K562 (cell line): ENCODE measurements around the gene DCAF11. TPM values are rescaled to one million over a fixed set of nuclear protein-coding genes. Genes with fewer than 3 reads are reported as not detected.

Source experiments
- FOXK1 ChIP-seq: sonication (generic); formaldehyde crosslinking; IDR thresholded peaks from 2 replicates; pipeline ENCODE4 v1.8.0; 2022; ENCODE audit warnings: missing genetic modification reagents, mild to moderate bottlenecking, borderline replicate concordance
- HDAC2 ChIP-seq: fragments of 450-650 bp; IDR thresholded peaks from 2 replicates; pipeline ENCODE4 v1.6.1; 2016; ENCODE audit warnings: mild to moderate bottlenecking
- HDGF ChIP-seq: fragments of 450-650 bp; IDR thresholded peaks from 2 replicates; pipeline ENCODE4 v1.6.1; 2016
- NONO ChIP-seq, 2 experiments: fragments of 200-400 bp in 1 of 2; fragments of 450-650 bp in 1 of 2; formaldehyde crosslinking in 1 of 2; IDR thresholded peaks; 2 replicates each; pipeline ENCODE4 v1.6.1; 2017; ENCODE audit warnings: low read depth in 2 of 2, mild to moderate bottlenecking in 2 of 2, moderate library complexity in 2 of 2, low read length in 1 of 2
- OTX1 ChIP-seq: fragments of 450-650 bp; formaldehyde crosslinking; IDR thresholded peaks from 2 replicates; pipeline ENCODE4 v1.4.0; 2022; ENCODE audit warnings: mild to moderate bottlenecking
- RB1 ChIP-seq: fragments of 450-650 bp; IDR thresholded peaks from 2 replicates; pipeline ENCODE4 v1.6.1; 2017; ENCODE audit warnings: low read depth, mild to moderate bottlenecking
- RBM22 ChIP-seq: fragments of 200-400 bp; formaldehyde crosslinking; IDR thresholded peaks from 2 replicates; pipeline ENCODE4 v1.6.1; 2018; ENCODE audit warnings: low read length, low read depth; ENCODE audit not compliant: poor library complexity, severe bottlenecking
- RBM39 ChIP-seq: fragments of 200-400 bp; formaldehyde crosslinking; optimal IDR thresholded peaks from 2 replicates; pipeline ENCODE3; 2018; ENCODE audit warnings: low read depth, low read length
- SIN3B ChIP-seq: fragments of 450-650 bp; IDR thresholded peaks from 2 replicates; pipeline ENCODE4 v1.6.1; 2017; ENCODE audit warnings: low read depth, mild to moderate bottlenecking, moderate library complexity
- STAT5A ChIP-seq: IDR thresholded peaks from 2 replicates; pipeline ENCODE4 v1.6.1; 2012; ENCODE audit warnings: low read length, inconsistent platforms, borderline replicate concordance
- TARDBP ChIP-seq: fragments of 450-650 bp; IDR thresholded peaks from 2 replicates; pipeline ENCODE4 v1.6.1; 2016
- TCF15 ChIP-seq: fragments of 250-450 bp; sonication (Bioruptor Pico); IDR thresholded peaks from 2 replicates; pipeline ENCODE4 v1.8.0; 2022; ENCODE audit warnings: moderate library complexity, mild to moderate bottlenecking, inconsistent platforms
- TEAD4 ChIP-seq, 2 experiments: sonication (generic) in 1 of 2; formaldehyde crosslinking in 1 of 2; IDR thresholded peaks; 2 replicates each; pipeline versions ENCODE4 v1.6.1 to v1.8.0; 2012 to 2022; ENCODE audit warnings: borderline replicate concordance in 1 of 2, inconsistent platforms in 1 of 2, low read length in 1 of 2, mild to moderate bottlenecking in 1 of 2, missing genetic modification reagents in 1 of 2
- ZFPM2 ChIP-seq: fragments of 250-450 bp; sonication (Bioruptor Pico); IDR thresholded peaks from 2 replicates; pipeline ENCODE4 v1.5.1; 2022; ENCODE audit warnings: mild to moderate bottlenecking
- ZNF143 ChIP-seq: sonication (generic); formaldehyde crosslinking; IDR thresholded peaks from 2 replicates; pipeline ENCODE4 v1.9.0; 2022; ENCODE audit warnings: mild to moderate bottlenecking, missing genetic modification reagents
- ZNF318 ChIP-seq, 2 experiments: fragments of 450-650 bp; IDR thresholded peaks; 2 replicates each; pipeline ENCODE4 v1.6.1; 2016; ENCODE audit warnings: mild to moderate bottlenecking in 2 of 2, borderline replicate concordance in 1 of 2, low read depth in 1 of 2, moderate library complexity in 1 of 2
- ZNF589 ChIP-seq: fragments of 200-800 bp; sonication (Bioruptor generic); IDR thresholded peaks from 2 replicates; pipeline ENCODE4 v1.6.1; 2016; ENCODE audit warnings: low read depth, missing genetic modification characterization, missing compliant biosample characterization
- ZNF707 ChIP-seq: fragments of 250-450 bp; sonication (Bioruptor Pico); conservative IDR thresholded peaks from 2 replicates; pipeline ENCODE4 v1.8.0; 2022; ENCODE audit warnings: inconsistent platforms, mild to moderate bottlenecking, moderate library complexity
- polyA plus RNA-seq, 8 experiments: library from polyadenylated mRNA; depleted of rRNA in 4 of 8; stranded (reverse) in 5 of 8; unstranded in 3 of 8; fragments of >200 nt; fragmentation: Nextera tagmentation in 2 of 8; fragmentation: Illumina TruSeq in 1 of 8; extraction: Ambion mirVana in 2 of 8; extraction: Trizol in 1 of 8; gene quantifications; 2 replicates each; pipeline versions ENCODE4 v1.2.1 to v1.2.3, GENCODE V29; 2011 to 2014; ENCODE audit warnings: inconsistent platforms in 1 of 8, missing spikeins in 1 of 8
- total RNA-seq, 7 experiments: library from RNA; depleted of rRNA in 6 of 7; stranded (reverse); fragments of >200 nt in 6 of 7; fragmentation: Illumina TruSeq in 2 of 7; extraction: Trizol in 2 of 7; gene quantifications; 2 replicates each; pipeline versions ENCODE4 v1.2.1 to v1.2.3, GENCODE V29; 2011 to 2021; ENCODE audit warnings: low replicate concordance in 1 of 7

The DCAF11 gene
- total and polyA plus RNA-seq, 9 of the 15 experiments (the other 6 are each of a cell fraction or from before 2014, with no cell fraction given), result 8.5 to 46.2 (median 36.4) TPM

- no peak for TF ChIP-seq ZNF707 (CRISPR knock-in tag)
- no peak for TF ChIP-seq NONO (IDR thresholded peaks at IDR 0.05; ENCODE audit: low read depth in 2 of 2, low read length in 1 of 2)
- no peak for TF ChIP-seq TEAD4 (IDR thresholded peaks at IDR 0.05; ENCODE audit: low read length)
- no peak for TF ChIP-seq TEAD4 (CRISPR knock-in tag; IDR thresholded peaks at IDR 0.05; ENCODE audit: borderline replicate concordance)
- TF ChIP-seq STAT5A, result peak; percentile 76
- TF ChIP-seq ZNF589 (CRISPR knock-in tag), result no peak
- TF ChIP-seq ZFPM2 (CRISPR knock-in tag), result no peak
- no peak for TF ChIP-seq RBM39
- TF ChIP-seq ZNF318 (IDR thresholded peaks at IDR 0.05; ENCODE audit: borderline replicate concordance in 1 of 2, low read depth in 1 of 2), result no peak
- TF ChIP-seq HDGF, result no peak
- TF ChIP-seq OTX1, result 0 out of 2 replicates have a peak, but pooled peaks have one; percentile 3
- TF ChIP-seq ZNF143 (CRISPR knock-in tag), result no peak
- peak; percentile 71; the same call in 1 of the 2 replicates for TF ChIP-seq RB1
- TF ChIP-seq TARDBP, result no peak
- TF ChIP-seq HDAC2, result 0 out of 2 replicates have a peak, but pooled peaks have one; percentile 45
- no peak for TF ChIP-seq RBM22
- no peak for TF ChIP-seq SIN3B
- no peak for TF ChIP-seq FOXK1 (CRISPR knock-in tag)
- TF ChIP-seq TCF15 (CRISPR knock-in tag), result no peak
These were observed 46.5 kb downstream of the DCAF11 start, which contains the start of gene IRF9 (continued) for GRCh38 chr14:24160850-24161804.
